ENCODE measurements around the gene DENND1A.
A peak's percentile ranks its signal among the peaks of the same experiment; 100 is the strongest.
"Not testable (repeated sequence)": the region's sequence is repeated elsewhere in the genome, so short reads cannot be mapped to it uniquely, and the experiment has no call there.

DENND1A gene

GRCh38 chr9:123399803-123400378, 530.0 kb downstream of the DENND1A start:
- Histone ChIP-seq H3K9me2 (replicated peaks; ENCODE audit: low read depth, low read length) (no peaks in the 10 kb centered on the region), H4K20me1 (ENCODE audit: insufficient read depth, low read length, poor library complexity, severe bottlenecking) (no peaks in the 10 kb centered on the region), H3K36me3 (ENCODE audit: insufficient read depth, low read length) (no peaks in the 10 kb centered on the region), H3K4me2 (ENCODE audit: low read depth, low read length, poor library complexity, severe bottlenecking) (no peak overlapping the region), H3K27me3 (ENCODE audit: insufficient read depth, low read length, poor library complexity, severe bottlenecking) (no peaks in the 10 kb centered on the region), H3F3A (ENCODE audit: low read depth) (no peaks in the 10 kb centered on the region), H3K9me3 (ENCODE audit: insufficient read depth, low read depth, low read length) (no peaks in the 10 kb centered on the region), H3K79me2 (ENCODE audit: insufficient read depth, low read length) (no peaks in the 10 kb centered on the region), H3K4me1 (ENCODE audit: insufficient read depth, low read length, poor library complexity, severe bottlenecking) (no peaks in the 10 kb centered on the region), H3K4me3 (ENCODE audit: low read length, poor library complexity, severe bottlenecking) (no peak overlapping the region), H2AFZ (ENCODE audit: low read length) (no peak overlapping the region), H3K9ac (ENCODE audit: low read depth, low read length, poor library complexity, severe bottlenecking) (no peak overlapping the region)
- TF ChIP-seq EZH2phosphoT487 (IDR thresholded peaks at IDR 0.05; ENCODE audit: borderline replicate concordance), result no peak
- TF ChIP-seq CTCF (conservative IDR thresholded peaks at IDR 0.05; ENCODE audit: low read length), result peak; percentile 75

- H3K79me2 ChIP-seq (ENCODE audit: insufficient read depth, low read length), result not testable (repeated sequence)
Observed at GRCh38 chr9:123398938-123399337, 531.0 kb downstream of the DENND1A start.

GRCh38 chr9:123397975-123398374, 532.0 kb downstream of the DENND1A start:
- Histone ChIP-seq H3K9ac (ENCODE audit: low read depth, low read length, poor library complexity, severe bottlenecking) (no peak overlapping the region), H3K36me3 (ENCODE audit: insufficient read depth, low read length) (no peaks in the 10 kb centered on the region), H2AFZ (ENCODE audit: low read length) (no peak overlapping the region), H4K20me1 (ENCODE audit: insufficient read depth, low read length, poor library complexity, severe bottlenecking) (no peaks in the 10 kb centered on the region), H3K9me3 (ENCODE audit: insufficient read depth, low read depth, low read length) (no peaks in the 10 kb centered on the region), H3K4me3 (ENCODE audit: low read length, poor library complexity, severe bottlenecking) (no peak overlapping the region), H3K9me2 (replicated peaks; ENCODE audit: low read depth, low read length) (no peaks in the 10 kb centered on the region), H3K4me1 (ENCODE audit: insufficient read depth, low read length, poor library complexity, severe bottlenecking) (no peaks in the 10 kb centered on the region), H3F3A (ENCODE audit: low read depth) (no peaks in the 10 kb centered on the region), H3K79me2 (ENCODE audit: insufficient read depth, low read length) (no peaks in the 10 kb centered on the region), H3K27me3 (ENCODE audit: insufficient read depth, low read length, poor library complexity, severe bottlenecking) (no peaks in the 10 kb centered on the region), H3K4me2 (ENCODE audit: low read depth, low read length, poor library complexity, severe bottlenecking) (no peak overlapping the region)
- TF ChIP-seq EZH2phosphoT487 (IDR thresholded peaks at IDR 0.05; ENCODE audit: borderline replicate concordance) (no peak), CTCF (conservative IDR thresholded peaks at IDR 0.05; ENCODE audit: low read length) (no peak)

More at GRCh38 chr9:123398938-123399337, 531.0 kb downstream of the DENND1A start:
- H3K36me3 ChIP-seq (ENCODE audit: insufficient read depth, low read length); H3K9me2 ChIP-seq (replicated peaks; ENCODE audit: low read depth, low read length); H2AFZ ChIP-seq (ENCODE audit: low read length); H3K9ac ChIP-seq (ENCODE audit: low read depth, low read length, poor library complexity, severe bottlenecking); H3K9me3 ChIP-seq (ENCODE audit: insufficient read depth, low read depth, low read length); H3F3A ChIP-seq (ENCODE audit: low read depth); H3K4me3 ChIP-seq (ENCODE audit: low read length, poor library complexity, severe bottlenecking); H3K4me2 ChIP-seq (ENCODE audit: low read depth, low read length, poor library complexity, severe bottlenecking); H3K4me1 ChIP-seq (ENCODE audit: insufficient read depth, low read length, poor library complexity, severe bottlenecking); H4K20me1 ChIP-seq (ENCODE audit: insufficient read depth, low read length, poor library complexity, severe bottlenecking); H3K27me3 ChIP-seq (ENCODE audit: insufficient read depth, low read length, poor library complexity, severe bottlenecking): not testable (repeated sequence)
